ENCODE data around the gene PPP1R13B.
"Not testable (repeated sequence)": the region's sequence is repeated elsewhere in the genome, so short reads cannot be mapped to it uniquely, and the experiment has no call there.

The PPP1R13B gene

DNA sequence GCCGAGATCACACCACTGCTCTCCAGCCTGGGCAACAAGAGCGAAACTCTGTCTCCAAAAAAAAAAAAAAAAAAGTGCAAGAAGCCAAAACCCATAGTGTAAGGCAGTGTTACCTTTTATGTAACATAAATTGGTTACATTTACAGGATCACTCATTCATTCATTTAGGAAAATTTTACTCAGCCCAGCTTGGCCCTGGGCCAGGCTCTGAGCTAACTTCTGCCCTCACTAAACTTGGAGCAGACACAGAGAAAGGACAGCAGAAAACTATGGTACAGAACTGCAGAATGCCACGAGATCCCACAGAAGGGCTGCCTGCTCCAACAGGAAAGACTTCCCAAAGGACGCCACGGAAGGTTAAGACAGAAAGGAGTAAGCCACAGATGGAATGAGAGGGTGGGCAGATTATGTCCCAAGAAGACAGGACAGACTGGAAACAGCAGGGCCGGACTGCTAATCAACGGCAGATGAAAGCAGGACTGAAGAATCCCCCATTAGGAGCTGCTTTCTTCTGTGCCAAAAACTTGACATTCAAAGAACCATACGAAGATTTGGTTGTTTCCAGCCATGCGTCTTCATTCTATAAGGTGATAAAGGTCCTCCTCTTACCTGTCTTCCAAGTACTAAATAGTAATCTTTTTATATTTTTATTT lies 18.9 kb downstream of the PPP1R13B start:
- DNase-seq, result no peak

DNA sequence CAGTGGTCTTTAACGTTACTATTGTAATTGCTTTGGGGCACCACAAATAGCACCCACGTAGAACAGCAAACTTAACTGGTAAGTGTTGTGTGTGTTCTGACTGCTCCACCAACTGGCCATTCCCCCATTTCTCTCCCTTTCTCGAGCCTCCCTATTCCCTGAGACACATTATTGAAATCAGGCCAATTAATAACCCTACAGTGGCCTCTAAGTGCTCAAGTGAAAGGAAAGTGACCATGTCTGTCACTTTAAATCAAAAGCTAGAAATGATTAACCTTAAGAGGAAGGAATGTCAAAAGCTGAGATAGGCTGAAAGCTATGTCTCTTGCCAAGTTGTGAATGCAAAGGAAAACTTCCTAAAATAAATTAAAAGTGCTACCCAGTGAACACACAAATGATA lies 22.3 kb downstream of the PPP1R13B start:
- DNase-seq, result no peak

DNA sequence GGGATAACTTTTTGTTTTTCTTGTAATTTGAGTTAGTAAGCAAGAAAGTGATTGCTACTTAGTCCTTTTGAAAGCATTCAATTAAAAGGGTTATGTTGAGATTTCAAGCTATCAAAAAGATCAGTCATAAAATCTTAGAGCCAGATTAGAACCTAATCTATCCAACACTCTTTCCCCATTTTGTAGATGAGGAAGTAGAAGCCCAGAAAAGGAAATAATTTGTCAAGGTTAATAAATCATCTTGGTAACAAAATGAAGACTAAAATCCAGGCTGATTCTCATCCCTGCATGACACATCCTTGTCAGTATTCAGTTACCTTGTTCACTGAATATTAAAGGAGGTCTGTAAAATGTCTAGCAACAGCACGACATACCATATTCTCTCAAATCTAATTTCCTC lies 26.5 kb downstream of the PPP1R13B start:
- DNase-seq, result no peak

DNA sequence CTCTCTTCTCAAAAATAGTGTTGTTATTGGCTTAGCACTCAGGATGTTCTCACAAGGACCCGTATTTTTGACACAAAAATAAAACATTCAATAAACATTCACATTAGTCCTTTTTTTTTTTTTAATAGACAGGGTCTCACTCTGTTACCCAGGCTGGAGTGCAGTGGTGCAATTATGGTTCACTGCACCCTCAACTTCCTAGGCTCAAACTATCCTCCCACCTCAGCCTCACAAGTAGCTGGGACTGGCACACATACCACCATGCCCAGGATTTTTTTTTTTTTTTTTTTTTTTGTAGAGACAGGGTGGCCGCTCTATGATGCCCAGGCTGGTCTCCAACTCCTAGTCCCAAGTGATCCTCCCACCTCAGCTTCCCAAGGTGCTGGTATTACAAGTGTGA lies 27.0 kb downstream of the PPP1R13B start:
- no peak for DNase-seq

DNA sequence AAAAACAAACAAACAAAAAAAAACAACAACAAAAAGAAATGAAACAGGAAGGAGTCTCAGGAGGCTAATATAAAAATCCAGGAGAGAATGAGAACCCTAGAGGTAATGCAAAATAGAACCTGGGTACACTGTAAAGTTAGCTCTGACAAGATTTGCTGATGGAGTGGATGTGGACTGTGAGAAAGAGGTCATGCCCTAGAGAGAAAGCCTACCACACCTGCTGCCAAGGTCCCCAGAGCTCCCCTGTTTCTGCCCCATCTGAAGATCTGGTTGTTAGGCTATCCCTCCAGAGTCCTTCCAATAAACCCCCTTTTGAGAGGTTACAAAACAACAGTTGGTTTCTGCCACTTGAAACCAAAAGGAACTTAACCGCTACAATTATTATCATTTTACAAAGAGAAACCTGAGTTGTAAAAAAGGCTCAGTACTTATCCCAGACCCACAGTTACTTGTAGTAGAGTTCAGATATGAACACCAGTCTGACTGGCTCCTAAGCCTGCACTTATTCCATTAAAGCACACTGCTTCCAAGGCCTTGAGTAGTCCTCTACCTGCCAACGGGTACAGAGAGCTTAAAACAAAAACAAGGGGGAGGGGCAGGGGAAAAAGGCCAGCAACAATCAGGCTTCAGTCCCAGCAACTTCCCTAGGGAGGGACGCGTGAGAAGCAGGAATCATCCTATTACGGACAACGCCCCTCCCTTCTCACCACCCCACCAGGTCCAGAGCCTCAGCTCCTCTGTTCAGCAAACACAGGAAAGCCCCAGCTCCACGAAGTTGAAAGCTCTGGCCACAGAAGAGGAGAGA lies 27.7 kb downstream of the PPP1R13B start:
- no peak for DNase-seq

DNA sequence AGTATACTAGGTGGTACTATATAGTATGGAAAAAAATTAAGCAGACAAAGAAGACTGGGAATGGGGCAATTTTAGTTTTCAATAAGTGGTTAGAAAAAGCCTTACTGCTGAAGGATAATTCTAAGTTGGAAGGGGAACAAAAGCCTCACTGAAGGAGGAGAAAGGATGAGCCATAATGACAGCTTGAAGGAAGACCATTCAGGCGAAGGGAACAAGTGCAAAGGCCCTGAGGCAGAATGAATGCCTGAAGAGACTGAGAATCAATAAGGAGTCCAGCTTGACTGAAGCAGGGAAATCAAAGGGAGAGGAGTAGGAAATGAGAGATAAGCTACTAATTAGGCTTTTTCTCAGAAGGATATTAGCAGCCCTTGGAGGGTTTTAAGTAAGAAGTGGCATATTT lies 28.5 kb downstream of the PPP1R13B start:
- DNase-seq, result no peak

DNA sequence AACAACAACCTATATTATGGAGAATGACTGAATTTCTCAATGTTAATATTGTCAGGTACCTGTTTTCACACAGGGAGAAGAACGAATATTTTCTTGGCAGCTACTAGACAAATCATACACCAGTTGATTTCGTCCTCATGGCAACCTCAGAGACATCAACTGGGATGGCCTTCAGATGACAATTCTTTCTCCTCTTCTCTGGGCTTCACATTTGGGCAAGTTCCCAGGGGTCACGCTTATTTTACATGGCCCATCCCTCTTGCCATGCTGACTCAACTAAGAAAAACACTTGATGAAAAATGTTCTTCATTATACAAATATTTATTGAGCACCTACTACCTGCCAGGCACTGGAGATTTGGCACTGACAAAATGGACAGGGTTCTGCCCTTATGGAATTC lies 29.0 kb downstream of the PPP1R13B start:
- no peak for DNase-seq

DNA sequence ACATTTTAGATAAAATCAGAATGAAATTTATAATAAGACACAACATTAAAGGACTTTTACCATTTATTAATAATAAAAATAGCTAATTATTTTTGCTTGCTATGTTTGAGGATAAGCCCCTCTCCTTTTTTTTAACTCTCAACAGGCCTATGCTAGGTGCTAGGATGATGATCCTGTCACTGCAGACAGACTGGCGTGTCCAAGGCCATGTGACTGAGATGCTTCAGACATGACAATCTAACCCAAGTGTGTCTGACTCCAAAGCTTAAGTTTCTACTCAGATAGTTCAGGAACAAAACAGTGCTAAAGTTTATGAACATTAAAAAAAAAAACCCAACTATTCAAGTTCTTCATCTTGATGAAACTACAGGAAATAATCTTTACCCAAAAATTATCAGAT lies 29.8 kb downstream of the PPP1R13B start:
- no peak for DNase-seq

DNA sequence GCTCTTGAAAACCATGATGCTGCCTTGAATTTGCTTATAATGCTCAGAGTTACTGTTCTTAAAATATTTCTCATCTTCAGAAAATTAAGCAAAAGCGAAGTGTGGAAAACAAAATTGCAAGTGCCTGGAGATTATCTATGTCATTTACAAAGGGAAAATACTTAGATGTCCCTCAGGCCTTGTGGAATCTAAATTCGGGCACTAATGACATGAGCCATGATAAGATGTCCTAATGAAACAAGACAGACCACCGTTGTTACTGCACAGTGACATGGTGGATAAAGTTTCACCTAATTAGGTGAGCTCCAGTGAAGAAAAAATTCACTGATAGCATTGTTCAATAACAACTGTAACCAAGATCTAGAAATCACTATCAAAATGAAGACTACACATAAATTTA lies 30.4 kb downstream of the PPP1R13B start:
- DNase-seq, result no peak

DNA sequence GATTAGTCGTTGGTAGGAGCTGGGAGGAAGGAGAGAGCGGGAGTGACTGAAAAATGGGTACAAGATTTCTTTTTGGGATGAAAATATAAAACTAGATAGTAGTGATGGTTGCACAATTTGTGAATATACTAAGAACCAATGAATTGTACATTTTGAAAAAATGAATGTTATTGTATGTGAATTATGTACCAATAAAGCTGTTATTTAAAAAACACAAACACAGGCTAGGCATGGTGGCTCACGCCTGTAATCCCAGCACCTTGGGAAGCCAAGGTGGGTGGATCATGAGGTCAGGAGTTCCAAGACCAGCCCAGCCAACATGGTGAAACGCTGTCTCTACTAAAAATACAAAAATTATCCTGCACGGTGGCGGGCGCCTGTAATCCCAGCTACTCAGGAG lies 32.1 kb downstream of the PPP1R13B start:
- no peak for DNase-seq

DNA sequence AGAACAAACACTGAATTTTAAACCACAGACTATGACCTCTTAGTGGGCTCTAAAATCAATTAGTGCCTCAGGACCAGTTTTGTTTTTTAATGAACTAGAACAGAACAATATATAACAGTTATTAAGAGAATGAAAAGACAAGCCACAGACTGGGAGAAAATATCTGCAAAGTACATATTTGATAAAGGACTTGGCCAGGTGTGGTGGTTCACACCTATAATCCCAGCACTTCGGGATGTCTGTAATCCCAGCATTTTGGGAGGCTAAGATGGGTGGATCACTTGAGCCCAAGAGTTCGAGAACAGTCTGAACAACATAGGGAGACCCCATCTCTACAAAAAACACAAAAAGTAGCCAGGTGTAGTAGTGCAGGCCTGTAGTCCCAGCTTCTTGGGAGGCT lies 36.2 kb downstream of the PPP1R13B start:
- no peak for DNase-seq

DNA sequence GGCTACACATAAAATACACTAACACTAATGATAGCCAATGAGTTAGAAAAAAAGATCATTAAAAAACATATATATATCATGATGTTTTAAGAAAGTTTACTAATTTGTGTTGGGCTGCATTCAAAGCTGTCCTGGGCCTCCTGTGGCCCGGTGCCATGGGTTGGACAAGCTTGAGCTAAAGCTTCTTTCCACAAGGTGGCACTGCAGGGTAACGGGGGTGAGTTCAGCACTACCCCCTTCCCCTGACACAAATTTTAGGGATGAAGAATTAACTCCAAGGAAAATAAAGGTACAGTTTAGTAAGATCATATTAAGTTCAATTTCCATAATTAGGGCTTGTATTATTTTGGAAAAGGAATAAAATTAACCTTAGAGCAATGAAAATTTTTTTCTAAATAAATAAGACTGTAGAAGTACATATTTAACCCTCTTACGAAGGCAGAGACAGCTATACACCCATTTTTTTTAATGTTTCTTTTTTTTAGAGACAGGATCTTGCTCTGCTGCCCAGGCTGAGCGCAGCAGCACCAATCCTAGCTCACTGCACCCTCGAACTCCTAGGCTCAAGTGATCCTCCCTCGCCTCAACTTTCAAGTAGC lies 38.9 kb downstream of the PPP1R13B start:
- peak; percentile 46 for DNase-seq

DNA sequence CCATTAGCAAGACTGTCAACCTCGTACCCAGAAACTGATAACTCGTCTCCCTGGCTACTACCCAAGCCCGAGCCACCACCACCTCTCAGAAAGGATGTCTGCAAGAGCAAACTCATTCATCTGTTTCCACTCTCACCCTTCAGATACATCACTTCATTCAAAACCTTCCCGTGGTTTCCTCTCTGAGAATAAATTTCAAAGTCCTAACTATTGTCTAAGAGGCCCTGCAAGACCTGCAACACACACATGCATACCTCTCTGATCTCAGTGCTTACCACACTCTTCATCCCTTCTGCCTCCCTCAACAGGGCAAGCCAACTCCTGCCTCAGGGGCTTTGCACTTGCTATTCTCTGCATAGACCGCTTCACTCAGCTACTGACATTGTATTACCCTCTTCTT lies 40.6 kb downstream of the PPP1R13B start:
- no peak for DNase-seq

DNA sequence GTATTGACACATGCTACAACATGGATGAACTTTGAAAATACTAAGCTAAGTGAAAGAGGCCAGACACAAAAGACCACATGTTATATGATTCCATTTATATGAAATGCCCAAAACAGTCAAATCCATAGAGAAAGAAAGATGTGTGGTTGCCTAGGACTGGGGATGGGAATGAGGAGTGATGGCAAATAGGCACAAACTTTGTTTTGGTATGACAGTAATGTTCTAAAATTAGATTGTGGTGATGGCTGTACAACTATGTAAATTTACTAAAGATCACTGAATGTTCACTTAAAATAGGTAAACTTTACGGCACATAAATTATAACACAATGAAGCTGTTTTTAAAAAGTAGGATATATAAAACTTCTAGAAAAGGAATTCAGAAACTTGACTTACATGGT lies 41.7 kb downstream of the PPP1R13B start:
- no peak for DNase-seq

DNA sequence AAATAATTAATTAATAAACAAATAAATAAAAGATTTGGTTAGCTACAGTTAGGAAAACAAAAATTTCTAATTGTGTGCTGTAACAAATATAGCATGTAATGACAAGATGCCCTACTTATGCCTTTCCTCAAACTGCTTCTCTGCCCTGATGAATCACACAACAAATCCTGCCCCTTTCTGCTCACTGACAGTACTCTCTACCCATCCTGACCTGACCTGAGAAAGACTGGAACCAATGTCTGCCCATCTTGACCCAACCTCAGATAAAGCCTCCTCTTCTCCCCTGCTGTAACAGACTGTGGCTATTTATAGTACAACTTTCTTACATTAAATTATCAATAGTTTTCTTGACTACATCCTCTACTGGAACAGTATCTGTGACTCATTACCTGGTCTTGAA lies 43.7 kb downstream of the PPP1R13B start:
- DNase-seq, result peak; percentile 36

DNA sequence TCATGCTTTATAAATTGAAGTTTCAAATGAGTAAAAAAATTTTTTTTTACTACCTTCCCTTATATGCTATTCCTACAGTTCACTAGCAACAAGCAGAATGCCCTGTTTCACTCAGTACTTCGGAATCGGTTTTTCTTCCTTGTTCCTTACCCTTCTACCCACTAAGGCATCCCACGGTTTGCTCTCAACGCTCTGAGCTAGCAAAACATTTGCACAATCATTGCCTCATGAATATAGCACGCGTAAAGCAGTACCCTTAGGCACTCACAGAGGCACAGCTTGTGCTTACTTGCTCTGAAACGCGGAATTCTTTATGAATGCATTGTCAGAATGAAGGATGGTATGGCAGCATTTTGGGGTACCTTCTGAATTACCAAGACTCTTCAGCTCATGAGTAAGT lies 45.0 kb downstream of the PPP1R13B start:
- no peak for DNase-seq

DNA sequence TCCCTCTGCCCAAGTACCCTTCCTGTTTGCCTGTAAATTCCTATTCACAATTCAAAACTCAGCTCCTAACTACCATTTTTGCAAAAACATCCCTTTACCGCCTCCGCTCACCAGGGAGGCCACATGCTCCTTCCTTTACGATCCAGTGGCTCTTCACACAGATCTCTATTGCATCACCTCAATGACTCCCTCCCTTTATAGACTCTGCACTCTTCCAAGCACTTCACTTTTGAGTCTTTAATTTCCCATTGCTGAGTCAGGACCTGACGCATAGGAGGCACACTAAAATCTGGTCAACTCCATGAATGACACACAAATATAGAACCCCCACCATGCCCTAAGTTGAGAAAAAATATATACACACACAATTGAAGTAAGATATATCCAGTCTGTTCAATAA lies 45.9 kb downstream of the PPP1R13B start:
- DNase-seq, result peak; percentile 78

DNA sequence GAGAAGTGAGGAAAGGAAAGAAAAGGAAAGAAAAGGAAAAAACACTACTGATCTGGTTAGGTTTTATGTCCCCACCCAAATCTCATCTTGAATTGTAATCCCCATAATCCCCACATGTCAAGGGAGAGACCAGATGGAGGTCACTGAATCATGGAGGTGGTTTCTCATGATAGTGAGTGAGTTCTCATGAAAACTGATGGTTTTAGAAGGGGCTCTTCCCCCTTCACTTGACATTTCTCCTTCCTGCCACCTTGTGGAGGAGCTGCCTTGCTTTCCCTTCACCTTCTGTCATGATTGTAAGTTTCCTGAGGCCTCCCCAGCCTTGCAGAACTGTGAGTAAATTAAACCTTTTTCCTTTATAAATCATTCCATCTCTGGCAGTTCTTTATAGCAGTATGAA lies 54.2 kb downstream of the PPP1R13B start:
- not testable (repeated sequence) for DNase-seq

DNA sequence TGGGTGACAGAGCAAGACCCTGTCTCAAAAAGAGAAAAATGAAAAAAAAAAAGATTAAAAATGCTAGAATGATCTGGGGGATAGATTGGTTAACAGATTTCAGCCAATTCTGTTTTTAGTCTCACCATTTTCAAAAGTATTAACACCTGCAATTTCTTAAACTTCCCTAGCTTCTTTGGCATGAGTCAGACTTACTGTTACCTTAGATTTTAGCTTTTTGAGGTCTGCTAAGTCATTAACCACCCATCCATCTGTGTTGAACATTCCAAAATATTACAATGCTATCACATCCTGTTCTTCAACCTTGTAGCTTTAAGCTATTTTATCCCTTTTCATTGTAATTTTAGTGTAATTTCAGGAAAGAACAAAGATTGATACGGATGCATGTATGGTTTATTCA lies 59.3 kb downstream of the PPP1R13B start:
- no peak for DNase-seq

DNA sequence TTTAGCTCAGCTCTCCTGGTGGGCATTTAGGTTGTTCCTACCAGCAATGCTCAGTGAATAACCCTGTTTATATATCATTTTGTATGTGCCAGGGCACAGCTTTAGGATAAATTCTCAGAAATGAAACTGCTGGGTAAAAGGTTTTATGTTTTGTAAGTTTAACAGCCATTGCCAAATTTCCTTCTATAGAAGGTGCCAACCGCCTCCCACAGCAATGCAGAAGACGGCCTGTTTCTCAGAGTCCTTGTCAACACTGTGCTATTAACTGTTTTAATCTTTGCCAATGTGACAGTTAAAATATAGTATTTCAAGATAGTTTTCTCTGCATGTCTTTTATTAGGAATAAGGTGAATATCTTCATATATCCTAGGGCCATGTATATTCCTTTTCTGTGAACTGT lies 65.0 kb downstream of the PPP1R13B start:
- no peak for DNase-seq

DNA sequence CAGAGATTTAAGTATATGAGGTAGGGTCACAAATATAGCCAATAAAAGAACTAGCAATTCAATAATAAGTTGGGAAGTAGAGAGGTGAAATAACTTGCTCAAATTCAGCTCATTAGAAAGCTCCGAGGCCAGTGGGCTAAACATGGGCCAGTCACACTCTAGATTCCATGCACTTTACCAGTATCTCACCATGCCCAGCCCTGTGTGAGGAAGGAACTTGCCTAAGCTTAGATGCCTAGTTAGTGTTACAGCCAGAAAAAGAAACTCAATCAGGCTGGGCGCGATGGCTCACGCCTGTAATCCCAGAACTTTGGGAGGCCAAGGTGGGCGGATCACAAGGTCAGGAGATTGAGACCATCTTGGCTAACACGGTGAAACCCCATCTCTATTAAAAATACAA lies 71.1 kb downstream of the PPP1R13B start:
- DNase-seq, result not testable (repeated sequence)

DNA sequence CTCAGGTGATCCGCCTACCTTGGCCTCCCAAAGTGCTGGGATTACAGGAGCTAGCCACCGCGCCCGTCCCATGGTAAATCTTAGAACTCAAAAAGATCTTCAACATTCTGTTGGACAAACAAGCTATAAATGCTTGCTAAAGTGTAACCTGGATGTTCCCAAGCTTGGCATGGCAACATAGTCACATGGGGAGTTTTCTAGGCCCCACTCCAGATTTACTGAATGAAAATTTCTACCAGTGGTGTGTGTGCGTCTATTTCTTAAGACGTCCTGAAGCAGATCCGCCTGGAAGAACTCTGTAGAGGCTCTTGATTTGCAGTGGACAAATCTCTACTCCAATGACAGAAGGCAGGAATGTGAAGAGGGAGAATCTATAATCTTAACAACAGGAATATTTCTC lies 71.9 kb downstream of the PPP1R13B start:
- no peak for DNase-seq

DNA sequence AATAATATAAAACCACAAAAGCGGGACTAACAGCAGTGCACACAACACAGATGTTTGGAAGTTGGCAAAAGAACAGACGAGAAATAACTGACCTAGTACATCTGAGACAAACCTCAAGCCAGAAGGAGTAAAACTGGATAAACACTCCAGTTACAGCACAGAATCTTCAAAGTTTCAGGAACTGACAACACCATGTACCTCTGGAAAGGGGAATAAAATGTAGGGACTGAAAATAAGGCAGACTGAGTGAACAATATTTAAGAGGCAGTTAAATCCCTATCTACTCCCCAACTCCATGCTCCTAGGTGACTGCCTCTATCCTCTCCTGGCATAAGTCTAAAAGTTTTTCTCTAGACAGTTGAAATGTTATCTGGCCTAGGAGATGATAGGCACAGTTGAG lies 73.9 kb downstream of the PPP1R13B start:
- no peak for DNase-seq

DNA sequence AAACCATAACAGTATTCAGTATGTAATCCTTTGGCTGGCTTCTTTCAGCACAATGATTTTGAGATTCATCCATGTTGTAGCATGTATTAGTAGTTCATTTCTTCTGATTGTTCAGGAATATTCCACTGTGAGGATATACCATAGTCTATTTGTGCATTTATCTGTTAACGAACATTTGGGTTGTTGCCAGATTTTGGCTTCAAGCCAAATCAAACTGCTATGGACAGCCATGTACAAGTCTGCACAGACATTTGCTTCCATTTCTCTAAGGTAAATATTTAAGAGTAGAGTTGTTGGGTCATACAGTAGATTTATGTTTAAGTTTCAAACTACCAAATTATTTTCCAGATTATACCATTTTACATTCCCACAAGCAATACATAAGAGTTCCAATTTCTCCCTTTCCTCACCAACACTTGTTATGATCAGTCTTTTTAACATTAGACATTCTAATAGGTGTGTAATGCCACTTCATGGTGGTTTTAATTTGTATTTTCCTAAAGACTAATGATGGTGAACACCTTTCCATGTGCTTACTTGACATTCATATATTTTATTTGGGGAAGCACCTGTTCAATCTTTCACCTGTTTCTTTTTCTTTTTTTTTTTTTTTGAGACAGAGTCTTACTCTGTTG lies 75.2 kb downstream of the PPP1R13B start:
- DNase-seq, result no peak
